ENCODE results near the gene LTA.

The LTA gene

DNA sequence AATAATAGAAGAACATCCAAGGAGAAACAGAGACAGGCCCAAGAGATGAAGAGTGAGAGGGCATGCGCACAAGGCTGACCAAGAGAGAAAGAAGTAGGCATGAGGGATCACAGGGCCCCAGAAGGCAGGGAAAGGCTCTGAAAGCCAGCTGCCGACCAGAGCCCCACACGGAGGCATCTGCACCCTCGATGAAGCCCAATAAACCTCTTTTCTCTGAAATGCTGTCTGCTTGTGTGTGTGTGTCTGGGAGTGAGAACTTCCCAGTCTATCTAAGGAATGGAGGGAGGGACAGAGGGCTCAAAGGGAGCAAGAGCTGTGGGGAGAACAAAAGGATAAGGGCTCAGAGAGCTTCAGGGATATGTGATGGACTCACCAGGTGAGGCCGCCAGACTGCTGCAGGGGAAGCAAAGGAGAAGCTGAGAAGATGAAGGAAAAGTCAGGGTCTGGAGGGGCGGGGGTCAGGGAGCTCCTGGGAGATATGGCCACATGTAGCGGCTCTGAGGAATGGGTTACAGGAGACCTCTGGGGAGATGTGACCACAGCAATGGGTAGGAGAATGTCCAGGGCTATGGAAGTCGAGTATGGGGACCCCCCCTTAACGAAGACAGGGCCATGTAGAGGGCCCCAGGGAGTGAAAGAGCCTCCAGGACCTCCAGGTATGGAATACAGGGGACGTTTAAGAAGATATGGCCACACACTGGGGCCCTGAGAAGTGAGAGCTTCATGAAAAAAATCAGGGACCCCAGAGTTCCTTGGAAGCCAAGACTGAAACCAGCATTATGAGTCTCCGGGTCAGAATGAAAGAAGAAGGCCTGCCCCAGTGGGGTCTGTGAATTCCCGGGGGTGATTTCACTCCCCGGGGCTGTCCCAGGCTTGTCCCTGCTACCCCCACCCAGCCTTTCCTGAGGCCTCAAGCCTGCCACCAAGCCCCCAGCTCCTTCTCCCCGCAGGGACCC, 2.3 kb downstream of the LTA start:
- peak; percentile 77 for DNase-seq

GRCh38 chr6:31575335-31575901, 3.3 kb downstream of the LTA start, which contains the start of gene TNF:
TSS of gene TNF (plus strand) at chr6:31575565. CDS start at chr6:31575742, 177 bp downstream.
- peak; percentile 95 for DNase-seq

GRCh38 chr6:31575952-31576685, 4.0 kb downstream of the LTA start:
- DNase-seq, result no peak

GRCh38 chr6:31576897-31577578, 4.9 kb downstream of the LTA start:
- DNase-seq, result peak; percentile 85

DNA sequence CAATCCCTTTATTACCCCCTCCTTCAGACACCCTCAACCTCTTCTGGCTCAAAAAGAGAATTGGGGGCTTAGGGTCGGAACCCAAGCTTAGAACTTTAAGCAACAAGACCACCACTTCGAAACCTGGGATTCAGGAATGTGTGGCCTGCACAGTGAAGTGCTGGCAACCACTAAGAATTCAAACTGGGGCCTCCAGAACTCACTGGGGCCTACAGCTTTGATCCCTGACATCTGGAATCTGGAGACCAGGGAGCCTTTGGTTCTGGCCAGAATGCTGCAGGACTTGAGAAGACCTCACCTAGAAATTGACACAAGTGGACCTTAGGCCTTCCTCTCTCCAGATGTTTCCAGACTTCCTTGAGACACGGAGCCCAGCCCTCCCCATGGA, 5.5 kb downstream of the LTA start:
- no peak for DNase-seq

DNA sequence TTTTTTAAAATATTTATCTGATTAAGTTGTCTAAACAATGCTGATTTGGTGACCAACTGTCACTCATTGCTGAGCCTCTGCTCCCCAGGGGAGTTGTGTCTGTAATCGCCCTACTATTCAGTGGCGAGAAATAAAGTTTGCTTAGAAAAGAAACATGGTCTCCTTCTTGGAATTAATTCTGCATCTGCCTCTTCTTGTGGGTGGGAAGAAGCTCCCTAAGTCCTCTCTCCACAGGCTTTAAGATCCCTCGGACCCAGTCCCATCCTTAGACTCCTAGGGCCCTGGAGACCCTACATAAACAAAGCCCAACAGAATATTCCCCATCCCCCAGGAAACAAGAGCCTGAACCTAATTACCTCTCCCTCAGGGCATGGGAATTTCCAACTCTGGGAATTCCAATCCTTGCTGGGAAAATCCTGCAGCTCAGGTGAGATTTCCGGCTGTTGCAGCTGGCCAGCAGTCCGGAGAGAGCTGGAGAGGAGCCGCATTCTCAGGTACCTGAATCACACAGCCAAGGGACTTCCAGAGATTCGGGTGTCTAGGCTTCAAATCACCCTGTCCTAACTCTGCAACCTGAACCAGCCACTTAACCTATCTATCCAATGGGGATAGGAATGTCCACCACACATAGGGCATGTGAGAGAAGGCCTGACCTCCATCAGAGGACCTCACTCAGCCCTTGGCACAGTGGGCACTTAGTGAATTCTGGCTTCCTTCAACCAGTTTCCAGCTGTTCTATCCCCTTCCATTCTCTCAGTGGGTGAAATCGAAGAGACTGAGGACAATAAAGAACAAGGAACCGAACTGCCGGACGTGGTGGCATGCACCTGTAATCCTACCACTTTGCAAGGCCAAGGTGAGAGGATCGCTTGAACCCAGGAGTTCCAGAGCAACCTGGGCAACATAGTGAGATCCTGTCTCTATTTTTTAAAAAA, 6.4 kb downstream of the LTA start:
- DNase-seq, result no peak

DNA sequence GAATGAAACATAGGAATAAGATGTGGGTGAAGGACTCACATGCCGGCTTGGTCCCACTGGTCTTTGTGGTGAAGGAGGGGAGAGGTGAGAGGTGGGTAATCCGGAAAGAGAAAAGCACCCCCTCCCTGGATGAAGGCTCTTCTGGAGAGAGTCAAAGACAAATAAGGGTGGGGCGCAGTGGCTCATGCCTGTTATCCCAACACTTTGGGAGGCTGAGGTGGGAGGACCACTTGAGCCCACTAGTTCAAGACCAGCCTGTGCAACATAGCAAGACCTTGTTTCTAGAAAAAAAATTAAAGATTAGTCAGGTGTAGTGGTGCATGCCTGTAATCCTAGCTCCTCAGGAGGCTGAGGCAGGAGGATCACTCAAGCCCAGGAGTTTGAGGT, 7.0 kb downstream of the LTA start:
- no peak for DNase-seq

DNA sequence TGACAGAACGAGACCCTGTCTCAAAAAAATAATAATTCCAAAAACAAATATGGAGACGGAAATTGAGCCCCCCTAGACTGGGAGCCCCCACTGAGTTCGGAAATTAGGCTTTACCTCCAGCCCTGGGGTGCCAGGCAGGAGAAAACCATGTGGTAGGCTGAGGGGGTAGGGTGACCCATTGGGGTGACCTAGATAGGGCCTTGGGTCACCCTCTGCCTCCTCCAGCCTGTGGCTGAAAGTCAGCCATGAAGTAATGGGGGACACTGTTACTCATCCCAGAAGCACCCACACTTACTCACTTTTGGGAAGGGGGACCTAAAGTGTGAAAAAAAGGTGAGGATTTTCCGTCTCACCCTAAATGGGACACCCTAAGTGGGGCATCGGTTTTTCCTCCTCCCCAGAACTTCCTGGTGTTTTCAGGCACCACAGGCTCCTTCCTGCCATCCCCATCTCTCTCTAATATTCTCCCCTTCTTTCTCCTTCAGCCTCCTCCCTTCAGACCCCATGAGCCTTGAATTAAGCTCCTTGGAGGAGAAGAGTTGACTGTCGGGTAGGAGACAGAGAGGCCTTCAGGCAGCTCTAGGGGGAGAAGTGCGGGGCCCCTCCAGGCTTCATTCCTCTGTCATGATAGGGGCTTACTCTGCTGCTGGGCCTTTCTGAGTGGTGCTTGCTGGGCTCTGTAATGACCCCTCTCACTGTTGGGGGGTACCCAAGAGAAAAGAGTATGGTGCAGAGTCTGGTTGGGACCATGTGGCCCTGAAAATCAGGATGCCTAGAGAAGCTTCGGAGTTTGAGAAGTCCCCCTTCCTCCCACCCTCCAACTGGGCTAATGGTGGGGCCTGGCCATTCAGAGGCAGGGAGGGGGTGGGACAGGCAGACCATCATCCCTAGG, 7.7 kb downstream of the LTA start:
- DNase-seq, result peak; percentile 75

- no peak for DNase-seq
Observed at GRCh38 chr6:31580438-31580740, 8.3 kb downstream of the LTA start.

DNA sequence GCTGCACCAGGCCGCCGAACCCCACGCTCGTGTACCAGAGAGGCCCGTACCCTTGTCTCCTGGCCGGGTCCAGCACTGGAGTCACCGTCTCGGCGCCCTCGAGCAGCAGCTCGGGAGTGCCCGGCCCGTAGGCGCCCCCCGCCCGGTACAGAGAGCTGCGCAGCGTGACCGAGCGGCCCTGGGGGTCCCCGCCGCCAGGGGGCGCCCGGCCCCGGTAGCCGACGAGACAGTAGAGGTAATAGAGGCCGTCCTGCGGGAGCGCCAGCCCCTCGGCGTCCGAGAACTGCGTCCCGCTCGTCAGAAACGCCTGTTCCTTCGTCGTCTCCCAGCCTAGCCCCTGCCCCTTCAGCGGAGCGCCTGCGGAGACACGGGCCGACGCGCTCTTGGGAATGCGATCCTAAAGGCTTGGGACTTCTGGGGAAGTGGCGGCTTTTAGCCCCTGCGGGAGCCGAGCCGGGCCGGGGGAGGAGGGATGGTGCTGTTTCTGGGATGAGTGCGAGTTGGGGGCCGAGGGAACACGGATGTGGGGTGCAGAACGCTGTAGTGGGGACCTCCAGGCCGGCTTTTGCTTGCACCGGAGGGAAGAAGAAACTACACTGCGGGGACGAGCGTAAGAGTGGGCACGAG, 8.8 kb downstream of the LTA start:
- DNase-seq, result peak; percentile 96

- DNase-seq, result no peak
Observed at GRCh38 chr6:31581434-31582229, 9.5 kb downstream of the LTA start.

DNA sequence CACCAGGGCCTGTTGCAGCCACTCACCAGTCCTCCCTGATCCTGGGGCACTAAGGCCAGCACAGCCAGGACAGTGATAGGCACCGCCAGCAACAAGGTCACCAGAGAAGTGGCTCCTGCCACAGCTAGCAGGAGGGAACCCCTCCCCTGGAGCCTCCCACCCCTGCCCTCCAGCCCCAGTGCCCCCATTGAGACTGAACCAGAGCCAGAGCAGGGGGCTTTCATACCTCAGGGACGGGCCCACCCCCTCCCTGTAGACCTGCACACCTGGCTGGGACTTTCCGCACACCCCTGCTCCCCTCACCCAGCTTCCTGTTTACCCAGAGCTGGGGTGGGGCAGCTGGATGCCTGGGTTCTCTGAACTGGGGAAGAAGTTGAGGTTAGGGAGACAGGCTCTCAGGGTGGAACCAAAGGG, 10.1 kb downstream of the LTA start, which contains the start of gene LTB:
TSS of gene LTB (minus strand) at position 195 of the 414 bp plus-strand sequence. CDS start at position 188, 7 bp downstream.
- peak; percentile 89 for DNase-seq

DNA sequence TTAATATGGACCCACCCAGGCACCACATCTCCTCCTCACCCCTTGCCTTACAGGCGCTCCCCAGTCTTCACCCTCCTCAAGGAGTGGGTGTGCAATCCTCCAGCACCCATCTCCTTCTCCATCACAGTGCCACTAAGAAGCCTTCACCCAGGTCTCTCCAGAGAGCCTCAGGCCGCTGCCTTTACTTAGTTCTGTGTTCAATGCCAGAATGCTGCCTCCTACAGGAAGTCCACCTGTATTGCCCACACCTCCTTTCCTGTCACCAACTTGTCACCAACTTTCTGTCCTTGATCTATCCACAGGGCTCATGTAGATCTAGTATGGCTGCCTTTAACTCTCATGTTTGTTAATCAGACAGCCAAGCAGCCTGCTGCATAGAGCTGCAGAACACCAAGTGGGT, 13.4 kb downstream of the LTA start:
- DNase-seq, result peak; percentile 76

GRCh38 chr6:31586008-31586407, 13.9 kb downstream of the LTA start, which contains the start of gene LST1:
TSS of gene LST1 (plus strand) at chr6:31586277. CDS start at chr6:31587300, 1,023 bp downstream.
- no peak for DNase-seq

DNA sequence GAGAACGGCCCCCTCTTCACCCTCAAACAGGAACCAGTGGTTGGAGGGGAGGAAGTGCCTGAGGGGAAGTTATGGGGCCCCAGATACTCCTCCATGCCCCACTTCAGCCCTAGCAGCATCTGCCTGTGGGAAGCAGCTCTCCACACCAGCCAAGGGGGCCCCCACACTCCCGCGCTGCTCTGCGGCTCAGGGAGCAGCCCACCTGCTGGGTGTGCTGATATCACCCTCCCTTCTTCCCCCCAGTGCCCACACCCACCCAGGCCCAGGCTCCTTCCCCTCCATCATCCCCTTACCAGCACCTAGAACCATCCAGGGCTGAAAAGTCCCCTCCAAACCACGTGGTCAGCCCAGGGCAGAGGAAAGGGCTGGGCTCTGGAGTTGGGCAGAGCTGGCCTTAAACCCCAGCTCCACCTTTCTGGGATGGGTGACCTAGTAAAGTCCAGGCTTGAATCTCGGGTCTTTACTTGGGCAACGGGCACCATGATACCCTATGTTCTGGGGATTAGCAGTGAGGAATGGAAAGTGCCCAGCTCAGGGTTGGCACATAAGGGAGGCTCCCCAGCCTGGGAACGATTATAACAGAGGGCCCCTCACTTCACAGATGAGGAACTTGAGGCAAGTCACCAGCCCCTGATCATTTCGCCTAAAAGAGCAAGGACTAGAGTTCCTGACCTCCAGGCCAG, 14.7 kb downstream of the LTA start:
- no peak for DNase-seq

- no peak for DNase-seq
Observed at GRCh38 chr6:31587791-31588777, 16.0 kb downstream of the LTA start.

GRCh38 chr6:31588871-31589650, 17.0 kb downstream of the LTA start:
- DNase-seq, result no peak

Data from activated effector memory CD4-positive, alpha-beta T cell treated with anti-CD3 and anti-CD28 coated beads, Interleukin-2, amount 50 U/mL, for 16 hours (primary cell).